ENCODE data around the gene NTN4.
"Not testable (repeated sequence)": the region's sequence is repeated elsewhere in the genome, so short reads cannot be mapped to it uniquely, and the experiment has no call there.

The NTN4 gene

GRCh38 chr12:95796225-95796981, 5.8 kb upstream of the NTN4 start:
- no peak for DNase-seq (ENCODE audit: low read depth, low spot score)

- no peak for DNase-seq (ENCODE audit: low read depth, low spot score)
These were observed 619 bp upstream of the NTN4 start for GRCh38 chr12:95790917-95791849.

GRCh38 chr12:95789126-95790032, 1.2 kb downstream of the NTN4 start:
- no peak for DNase-seq (ENCODE audit: low read depth, low spot score)

- DNase-seq (ENCODE audit: low read depth, low spot score), result no peak
These were observed 1.9 kb downstream of the NTN4 start for GRCh38 chr12:95788637-95789036.

- no peak for DNase-seq (ENCODE audit: low read depth, low spot score)
These were observed 3.2 kb downstream of the NTN4 start for GRCh38 chr12:95787274-95787818.

GRCh38 chr12:95784915-95785314, 5.6 kb downstream of the NTN4 start:
- DNase-seq (ENCODE audit: low read depth, low spot score), result no peak

GRCh38 chr12:95784286-95784685, 6.3 kb downstream of the NTN4 start:
- no peak for DNase-seq (ENCODE audit: low read depth, low spot score)

- not testable (repeated sequence) for DNase-seq (ENCODE audit: low read depth, low spot score)
These were observed 15.1 kb downstream of the NTN4 start for GRCh38 chr12:95775466-95775865.

GRCh38 chr12:95774311-95775045, 16.1 kb downstream of the NTN4 start:
- DNase-seq (ENCODE audit: low read depth, low spot score), result no peak

- DNase-seq (ENCODE audit: low read depth, low spot score), result no peak
These were observed 17.2 kb downstream of the NTN4 start for GRCh38 chr12:95773320-95773719.

GRCh38 chr12:95767703-95768102, 22.9 kb downstream of the NTN4 start:
- DNase-seq (ENCODE audit: low read depth, low spot score), result no peak

- DNase-seq (ENCODE audit: low read depth, low spot score), result no peak
These were observed 24.1 kb downstream of the NTN4 start for GRCh38 chr12:95766356-95767019.

GRCh38 chr12:95764848-95765247, 25.7 kb downstream of the NTN4 start:
- DNase-seq (ENCODE audit: low read depth, low spot score), result no peak

- DNase-seq (ENCODE audit: low read depth, low spot score), result no peak
These were observed 26.7 kb downstream of the NTN4 start for GRCh38 chr12:95763809-95764253.

- no peak for DNase-seq (ENCODE audit: low read depth, low spot score)
These were observed 28.3 kb downstream of the NTN4 start for GRCh38 chr12:95762123-95762785.

- no peak for DNase-seq (ENCODE audit: low read depth, low spot score)
These were observed 30.2 kb downstream of the NTN4 start for GRCh38 chr12:95760371-95760770.

- no peak for DNase-seq (ENCODE audit: low read depth, low spot score)
These were observed 30.8 kb downstream of the NTN4 start for GRCh38 chr12:95759718-95760117.

- no peak for DNase-seq (ENCODE audit: low read depth, low spot score)
These were observed 31.5 kb downstream of the NTN4 start for GRCh38 chr12:95759039-95759438.

GRCh38 chr12:95756362-95756761, 34.2 kb downstream of the NTN4 start:
- no peak for DNase-seq (ENCODE audit: low read depth, low spot score)
